ENCODE results near the gene KCNQ1OT1. TPM values are rescaled to one million over a fixed set of nuclear protein-coding genes. Genes with fewer than 3 reads are reported as not detected.

KCNQ1OT1 gene
- total RNA-seq, 4 donors from 2014 or later = 0.66 to 2.5 (median 1.3) TPM

GRCh38 chr11:2651054-2651617 lies 48.7 kb downstream of the KCNQ1OT1 start:
- no peaks in the 10 kb centered on the region for H3K36me3 ChIP-seq
- no peak for DNase-seq (ENCODE audit: extremely low spot score)
- no peak overlapping the region for H3K4me3 ChIP-seq
- H3K27me3 ChIP-seq = no peaks in the 10 kb centered on the region
- TF ChIP-seq POLR2AphosphoS5 (IDR thresholded peaks at IDR 0.05) = no peak
- TF ChIP-seq CTCF (IDR thresholded peaks at IDR 0.05) = no peak
- no peak for TF ChIP-seq EP300 (IDR thresholded peaks at IDR 0.05)
- TF ChIP-seq POLR2A (IDR thresholded peaks at IDR 0.05; ENCODE audit: low read depth) = no peak
- 96% methylated on average over 4 of the region's 4 CpGs for WGBS
- H3K4me1 ChIP-seq = no peaks in the 10 kb centered on the region
- intact Hi-C loops (cut with DNase I) = no loop called here
- H3K9me3 ChIP-seq = peaks cover 2 to 94% (median 47%) of the 10 kb centered on the region in 4 donors
- H3K27ac ChIP-seq (replicated peaks in 1 of 4) = no peak overlapping the region

GRCh38 chr11:2650343-2650867 lies 49.4 kb downstream of the KCNQ1OT1 start:
- 96% methylated on average over 2 of the region's 2 CpGs for WGBS
- no peaks in the 10 kb centered on the region for H3K4me1 ChIP-seq
- H3K9me3 ChIP-seq = peaks cover 2 to 94% (median 55%) of the 10 kb centered on the region in 4 donors
- no peak overlapping the region for H3K27ac ChIP-seq (replicated peaks in 1 of 4)
- no peaks in the 10 kb centered on the region for H3K36me3 ChIP-seq
- DNase-seq (ENCODE audit: extremely low spot score) = no peak
- intact Hi-C loops (cut with DNase I) = no loop called here
- TF ChIP-seq CTCF (IDR thresholded peaks at IDR 0.05) (no peak), POLR2A (IDR thresholded peaks at IDR 0.05; ENCODE audit: low read depth) (no peak), POLR2AphosphoS5 (IDR thresholded peaks at IDR 0.05) (no peak), EP300 (IDR thresholded peaks at IDR 0.05) (no peak)
- H3K4me3 ChIP-seq = no peak overlapping the region
- no peaks in the 10 kb centered on the region for H3K27me3 ChIP-seq

GRCh38 chr11:2649848-2650247 lies 49.9 kb downstream of the KCNQ1OT1 start:
- WGBS = 99% methylated on average over 2 of the region's 2 CpGs
- no peak overlapping the region for H3K4me3 ChIP-seq
- no peaks in the 10 kb centered on the region for H3K4me1 ChIP-seq
- intact Hi-C loops (cut with DNase I) = no loop called here
- no peak overlapping the region for H3K27ac ChIP-seq (replicated peaks in 1 of 4)
- TF ChIP-seq POLR2A (IDR thresholded peaks at IDR 0.05; ENCODE audit: low read depth) (no peak), CTCF (IDR thresholded peaks at IDR 0.05) (no peak), POLR2AphosphoS5 (IDR thresholded peaks at IDR 0.05) (no peak), EP300 (IDR thresholded peaks at IDR 0.05) (no peak)
- H3K36me3 ChIP-seq = no peaks in the 10 kb centered on the region
- DNase-seq (ENCODE audit: extremely low spot score) = no peak
- peaks cover 2 to 95% (median 60%) of the 10 kb centered on the region in 4 donors for H3K9me3 ChIP-seq
- no peaks in the 10 kb centered on the region for H3K27me3 ChIP-seq

GRCh38 chr11:2649400-2649799 lies 50.4 kb downstream of the KCNQ1OT1 start:
- Histone ChIP-seq H3K36me3 (no peaks in the 10 kb centered on the region), H3K4me3 (no peak overlapping the region), H3K9me3 (peaks cover 2 to 97% (median 65%) of the 10 kb centered on the region in 4 donors), H3K4me1 (no peaks in the 10 kb centered on the region), H3K27me3 (no peaks in the 10 kb centered on the region), H3K27ac (replicated peaks in 1 of 4) (no peak overlapping the region)
- no peak for DNase-seq (ENCODE audit: extremely low spot score)
- TF ChIP-seq CTCF (IDR thresholded peaks at IDR 0.05) = no peak
- TF ChIP-seq POLR2A (IDR thresholded peaks at IDR 0.05; ENCODE audit: low read depth) = no peak
- TF ChIP-seq EP300 (IDR thresholded peaks at IDR 0.05) = no peak
- no peak for TF ChIP-seq POLR2AphosphoS5 (IDR thresholded peaks at IDR 0.05)
- intact Hi-C loops (cut with DNase I) = no loop called here

- H3K4me1 ChIP-seq = no peaks in the 10 kb centered on the region
- intact Hi-C loops (cut with DNase I) = no loop called here
- H3K27ac ChIP-seq (replicated peaks in 1 of 4) = no peak overlapping the region
- WGBS = 98% methylated on average over 6 of the region's 6 CpGs
- no peak for DNase-seq (ENCODE audit: extremely low spot score)
- H3K9me3 ChIP-seq = peaks cover 2 to 97% (median 79%) of the 10 kb centered on the region in 4 donors
- TF ChIP-seq POLR2AphosphoS5 (IDR thresholded peaks at IDR 0.05) = no peak
- no peak for TF ChIP-seq CTCF (IDR thresholded peaks at IDR 0.05)
- no peak for TF ChIP-seq POLR2A (IDR thresholded peaks at IDR 0.05; ENCODE audit: low read depth)
- no peak for TF ChIP-seq EP300 (IDR thresholded peaks at IDR 0.05)
- H3K27me3 ChIP-seq = no peaks in the 10 kb centered on the region
- no peak overlapping the region for H3K4me3 ChIP-seq
- H3K36me3 ChIP-seq = no peaks in the 10 kb centered on the region
These were observed 51.8 kb downstream of the KCNQ1OT1 start for GRCh38 chr11:2647953-2648352.
